Measurements from ENCODE around the gene C16orf92. TPM values are rescaled to one million over a fixed set of nuclear protein-coding genes. Genes with fewer than 3 reads are reported as not detected.

Gene C16orf92
- total and polyA plus RNA-seq, 12 donors = not detected

DNA sequence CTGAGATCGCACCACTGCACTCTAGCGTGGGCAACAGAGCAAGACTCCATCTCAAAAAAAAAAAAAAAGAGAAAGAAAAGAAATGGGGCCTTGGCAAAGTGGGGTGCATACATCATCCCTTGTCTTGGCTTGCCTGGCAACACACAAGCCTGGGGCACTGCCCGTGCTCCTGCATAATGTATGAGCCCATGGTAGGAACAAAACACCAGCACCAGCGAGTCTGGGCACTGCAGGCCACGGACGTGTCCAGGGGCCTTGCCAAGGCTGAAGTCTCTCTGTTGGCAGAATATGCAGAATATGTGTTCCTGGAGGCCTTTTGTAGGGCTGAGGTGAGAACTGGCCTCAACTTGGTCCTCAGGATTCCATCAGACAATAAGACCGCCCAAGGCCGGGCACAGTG lies 26.9 kb downstream of the C16orf92 start:
- Histone ChIP-seq H3K4me1 (replicated peaks in 1 of 2) (peaks cover 0 to 10% of the 10 kb centered on the region in 2 donors), H3K27me3 (no peaks in the 10 kb centered on the region), H3K4me3 (no peak overlapping the region), H3K9me3 (replicated peaks in 1 of 3) (no peaks in the 10 kb centered on the region), H3K36me3 (replicated peaks in 1 of 2) (no peaks in the 10 kb centered on the region), H3K27ac (no peak overlapping the region)
- DNase-seq = no peak
- 77 to 95% (median 92%) methylated on average over 8 of the region's 8 CpGs for WGBS, 4 donors
- TF ChIP-seq POLR2A (IDR thresholded peaks at IDR 0.05) = no peak
- TF ChIP-seq, protein P1, sequence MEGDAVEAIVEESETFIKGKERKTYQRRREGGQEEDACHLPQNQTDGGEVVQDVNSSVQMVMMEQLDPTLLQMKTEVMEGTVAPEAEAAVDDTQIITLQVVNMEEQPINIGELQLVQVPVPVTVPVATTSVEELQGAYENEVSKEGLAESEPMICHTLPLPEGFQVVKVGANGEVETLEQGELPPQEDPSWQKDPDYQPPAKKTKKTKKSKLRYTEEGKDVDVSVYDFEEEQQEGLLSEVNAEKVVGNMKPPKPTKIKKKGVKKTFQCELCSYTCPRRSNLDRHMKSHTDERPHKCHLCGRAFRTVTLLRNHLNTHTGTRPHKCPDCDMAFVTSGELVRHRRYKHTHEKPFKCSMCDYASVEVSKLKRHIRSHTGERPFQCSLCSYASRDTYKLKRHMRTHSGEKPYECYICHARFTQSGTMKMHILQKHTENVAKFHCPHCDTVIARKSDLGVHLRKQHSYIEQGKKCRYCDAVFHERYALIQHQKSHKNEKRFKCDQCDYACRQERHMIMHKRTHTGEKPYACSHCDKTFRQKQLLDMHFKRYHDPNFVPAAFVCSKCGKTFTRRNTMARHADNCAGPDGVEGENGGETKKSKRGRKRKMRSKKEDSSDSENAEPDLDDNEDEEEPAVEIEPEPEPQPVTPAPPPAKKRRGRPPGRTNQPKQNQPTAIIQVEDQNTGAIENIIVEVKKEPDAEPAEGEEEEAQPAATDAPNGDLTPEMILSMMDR (IDR thresholded peaks at IDR 0.05) = no peak
- intact Hi-C loops (cut with DNase I) = no loop called here

DNA sequence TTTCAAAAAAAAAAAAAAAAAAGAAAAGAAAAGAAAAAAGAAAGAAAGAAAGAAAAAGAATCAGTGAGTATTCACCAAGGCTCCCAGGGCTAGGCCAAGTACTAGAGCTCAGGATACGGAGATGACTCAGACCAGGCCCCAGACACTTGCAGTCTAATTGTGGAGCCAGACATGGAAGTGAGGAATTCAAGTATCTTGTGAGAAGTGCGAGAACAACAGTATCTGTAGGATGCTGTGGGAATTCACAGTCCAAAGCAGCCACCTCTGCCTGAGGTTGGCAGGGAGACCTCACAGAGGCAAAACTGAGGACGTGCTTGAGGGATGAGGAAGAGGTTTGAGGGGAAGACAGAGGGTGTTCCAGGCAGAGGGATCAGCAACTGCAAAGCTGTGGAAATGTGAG lies 28.5 kb downstream of the C16orf92 start:
- Histone ChIP-seq H3K36me3 (replicated peaks in 1 of 2) (no peaks in the 10 kb centered on the region), H3K4me1 (replicated peaks in 1 of 2) (peaks cover 0 to 13% of the 10 kb centered on the region in 2 donors), H3K27ac (no peak overlapping the region), H3K9me3 (replicated peaks in 1 of 3) (no peaks in the 10 kb centered on the region), H3K27me3 (no peaks in the 10 kb centered on the region), H3K4me3 (no peak overlapping the region)
- intact Hi-C loops (cut with DNase I) = no loop called here
- TF ChIP-seq POLR2A (IDR thresholded peaks at IDR 0.05) = no peak
- TF ChIP-seq, protein P1 (IDR thresholded peaks at IDR 0.05) = no peak
- DNase-seq = no peak
- WGBS, 4 donors = 77 to 93% (median 83%) methylated on average over 3 of the region's 3 CpGs

DNA sequence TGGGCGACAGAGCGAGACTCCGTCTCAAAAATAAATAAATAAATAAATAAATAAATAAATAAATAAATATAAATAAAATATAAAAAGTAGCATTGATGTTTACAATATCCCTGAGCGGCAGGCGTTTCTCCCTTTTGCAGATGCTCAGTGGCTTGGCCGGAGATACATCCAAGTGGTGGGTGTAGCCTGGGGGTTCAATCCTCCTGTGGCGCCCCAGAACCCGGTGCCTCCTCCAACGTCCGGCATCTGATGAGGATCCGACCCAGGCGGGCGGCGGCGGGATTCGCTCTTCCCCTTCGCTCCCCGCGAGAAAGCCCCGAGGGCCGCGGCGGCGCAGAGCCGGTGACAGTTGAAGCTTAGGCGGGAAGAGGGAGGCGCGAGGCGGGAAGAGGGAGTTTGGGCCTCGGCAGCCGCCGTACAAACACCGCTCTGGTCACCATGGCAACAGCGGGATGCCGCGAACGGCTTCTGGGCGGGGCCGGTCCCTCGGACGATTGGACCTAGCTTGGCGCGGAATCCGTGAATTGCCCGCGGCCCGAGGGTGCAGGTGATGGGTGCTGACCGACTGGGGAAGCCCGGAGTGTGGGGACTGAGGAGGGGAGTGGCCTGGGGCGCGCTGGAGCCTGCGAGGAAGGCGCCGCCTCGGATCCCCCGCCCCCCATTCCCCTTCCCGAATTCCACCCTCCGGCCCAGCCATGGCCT lies 29.8 kb downstream of the C16orf92 start:
- intact Hi-C loops (cut with DNase I) = no loop called here
- Histone ChIP-seq H3K4me1 (replicated peaks in 1 of 2) (peaks cover 0 to 13% of the 10 kb centered on the region in 2 donors), H3K27me3 (no peaks in the 10 kb centered on the region), H3K27ac (peak overlapping the region in 2 of 5 donors; percentile 26 to 60), H3K9me3 (replicated peaks in 1 of 3) (no peaks in the 10 kb centered on the region), H3K36me3 (replicated peaks in 1 of 2) (no peaks in the 10 kb centered on the region), H3K4me3 (peak overlapping the region in 3 of 4 donors; percentile 32 to 70 (median 48))
- 5 to 11% (median 8%) methylated on average over 23 to 57 of the region's 58 CpGs for WGBS, 4 donors
- no peak for TF ChIP-seq POLR2A (IDR thresholded peaks at IDR 0.05)
- TF ChIP-seq, protein P1 (IDR thresholded peaks at IDR 0.05) = no peak
- peak; percentile 94 to 97 (median 95) for DNase-seq

DNA sequence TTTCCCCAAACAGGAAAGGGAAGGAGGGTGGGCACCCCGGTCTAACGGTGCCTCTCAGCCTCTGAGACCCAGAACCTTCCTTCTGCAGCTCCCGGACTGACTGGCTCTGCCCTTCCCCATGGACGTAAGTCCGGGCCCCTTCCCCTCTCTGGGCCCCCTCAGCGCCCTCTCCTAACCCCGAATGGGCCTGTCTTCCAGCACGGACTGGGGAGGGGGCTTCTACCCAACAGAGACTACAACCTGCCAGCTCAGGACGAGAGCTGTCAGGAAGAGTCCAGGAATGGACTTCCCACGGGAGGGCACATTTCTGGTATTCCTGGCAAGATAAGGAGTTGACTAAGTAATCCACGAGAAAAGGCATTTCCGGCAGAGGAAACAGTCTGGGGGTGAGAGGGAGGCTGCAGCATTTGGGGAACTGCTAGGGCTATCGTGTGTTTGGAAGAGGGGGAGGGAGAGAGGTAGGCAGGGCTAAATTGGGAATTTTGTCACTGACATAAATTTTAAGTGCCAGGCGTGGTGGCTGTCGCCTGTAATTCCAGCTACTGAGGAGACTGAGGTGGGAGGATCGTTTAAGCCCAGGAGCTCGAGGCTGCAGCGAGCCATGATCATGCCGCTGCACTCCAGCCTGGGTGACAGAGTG lies 30.5 kb downstream of the C16orf92 start:
- no peaks in the 10 kb centered on the region for H3K9me3 ChIP-seq (replicated peaks in 1 of 3)
- H3K4me1 ChIP-seq (replicated peaks in 1 of 2) = peaks cover 0 to 13% of the 10 kb centered on the region in 2 donors
- TF ChIP-seq, protein P1 (IDR thresholded peaks at IDR 0.05) = no peak
- TF ChIP-seq POLR2A (IDR thresholded peaks at IDR 0.05) = no peak
- intact Hi-C loops (cut with DNase I) = no loop called here
- H3K36me3 ChIP-seq (replicated peaks in 1 of 2) = no peaks in the 10 kb centered on the region
- H3K4me3 ChIP-seq = peak overlapping the region in 3 of 4 donors; percentile 32 to 70 (median 48)
- DNase-seq = no peak
- H3K27me3 ChIP-seq = no peaks in the 10 kb centered on the region
- H3K27ac ChIP-seq = peak overlapping the region in 2 of 5 donors; percentile 26 to 60
- 6 to 15% (median 10%) methylated on average over 10 to 19 of the region's 19 CpGs for whole genome bisulfite sequencing, 4 donors

All from adrenal gland (tissue), 12 donors.